HEK293T (cell line): ENCODE data around the gene SLC30A5.

Experiments
- FOXM1 ChIP-seq: fragments of 450-650 bp; IDR thresholded peaks from 2 replicates; pipeline ENCODE4 v1.6.1; 2017; ENCODE audit warnings: mild to moderate bottlenecking, borderline replicate concordance
- L3MBTL2 ChIP-seq: fragments of 450-650 bp; conservative IDR thresholded peaks from 2 replicates; pipeline ENCODE4 v1.6.1; 2016; ENCODE audit warnings: mild to moderate bottlenecking
- NFRKB ChIP-seq: fragments of 450-650 bp; IDR thresholded peaks from 2 replicates; pipeline ENCODE4 v1.6.1; 2016; ENCODE audit warnings: mild to moderate bottlenecking, moderate library complexity
- PKNOX1 ChIP-seq: fragments of 450-650 bp; IDR thresholded peaks from 2 replicates; pipeline ENCODE4 v1.6.1; 2016
- SP1 ChIP-seq: fragments of 450-650 bp; IDR thresholded peaks from 2 replicates; pipeline ENCODE4 v1.6.1; 2017
- ZNF384 ChIP-seq: fragments of 450-650 bp; IDR thresholded peaks from 2 replicates; pipeline ENCODE4 v1.6.1; 2016

GRCh38 chr5:69160651-69161050 is 66.8 kb downstream of the SLC30A5 start:
- no peak for TF ChIP-seq NFRKB
- TF ChIP-seq FOXM1 = no peak
- no peak for TF ChIP-seq SP1
- no peak for TF ChIP-seq L3MBTL2
- TF ChIP-seq ZNF384 = peak; percentile 82
- TF ChIP-seq PKNOX1 = no peak
